NCI-H748 treated with DMSO at 0.1 percent for 48 hours (cell line): Measurements from ENCODE around the gene UNC5B.

Source experiments
- DNase-seq: peaks from one replicate; lab custom pipeline; 2025; lab: John Stamatoyannopoulos, UW

Gene UNC5B

DNA sequence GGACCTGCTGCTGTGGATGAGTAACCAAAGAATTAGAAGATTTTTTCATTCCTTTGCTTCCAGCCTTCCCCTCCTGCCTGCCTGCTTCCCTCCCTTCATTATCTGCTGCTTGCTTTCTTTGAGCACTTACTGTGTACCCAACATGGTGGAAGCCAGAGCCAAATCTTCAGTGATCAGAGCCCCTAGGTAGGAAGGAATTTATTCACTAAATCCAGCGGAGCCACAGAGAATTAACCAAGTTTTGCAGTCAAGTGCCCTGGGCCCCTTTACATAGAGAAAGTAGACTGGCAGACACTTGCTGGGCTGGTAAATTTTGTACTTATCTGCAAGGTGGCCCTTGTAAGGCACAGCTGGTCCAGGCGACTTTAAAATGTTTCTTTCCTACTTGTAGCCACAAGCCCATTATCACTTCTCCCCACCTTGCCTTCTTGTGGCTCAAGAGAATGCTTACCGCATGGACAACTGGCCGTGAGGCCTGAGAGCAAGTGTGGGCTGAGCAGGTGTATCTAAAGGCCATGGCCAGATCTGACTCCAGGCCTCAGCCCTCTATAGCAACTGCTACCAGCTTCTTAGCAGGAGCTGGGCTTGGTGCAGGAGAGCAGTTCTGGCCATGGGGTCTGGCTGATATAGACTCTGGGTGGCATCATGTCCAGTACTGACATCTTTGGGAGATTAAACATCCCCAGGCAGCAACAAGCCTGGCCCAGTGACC, 11.1 kb downstream of the UNC5B start:
- DNase-seq = no peak

DNA sequence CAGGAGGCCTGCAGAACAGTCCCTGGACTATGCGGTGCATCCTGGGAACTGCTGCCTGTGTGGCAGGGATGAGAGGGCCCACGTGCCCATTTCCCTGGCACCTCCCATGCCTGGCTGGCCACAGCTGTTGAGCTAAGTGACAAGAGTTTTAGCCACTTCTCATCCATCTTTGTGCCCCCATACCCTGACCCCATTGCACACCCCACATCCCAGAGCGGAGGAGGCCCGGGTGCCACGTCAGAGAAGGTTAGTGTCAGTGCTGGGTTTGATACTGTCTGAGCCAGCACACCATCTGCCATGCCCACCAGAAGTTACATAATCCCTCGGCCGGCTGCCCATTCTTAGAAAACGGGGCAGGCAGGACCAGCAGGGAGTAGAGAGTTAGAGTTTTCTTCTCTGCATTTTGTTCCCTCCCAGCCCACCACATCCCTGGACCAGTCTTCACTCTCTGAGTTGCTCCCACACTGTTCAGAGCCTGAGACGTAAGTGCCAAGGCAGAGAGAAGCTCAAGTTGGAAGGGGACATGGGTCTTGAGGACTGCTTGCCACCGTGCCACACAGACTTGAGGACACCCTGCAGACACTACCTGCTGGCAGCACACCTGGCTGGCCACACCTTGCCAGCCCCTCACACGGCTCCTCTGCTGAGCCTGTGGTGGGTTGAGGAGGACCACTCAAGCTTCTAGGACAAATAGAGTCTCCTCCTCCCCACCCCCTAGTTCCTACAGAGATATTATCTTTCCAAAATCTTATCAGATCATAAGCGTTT, 13.1 kb downstream of the UNC5B start:
- DNase-seq = no peak

DNA sequence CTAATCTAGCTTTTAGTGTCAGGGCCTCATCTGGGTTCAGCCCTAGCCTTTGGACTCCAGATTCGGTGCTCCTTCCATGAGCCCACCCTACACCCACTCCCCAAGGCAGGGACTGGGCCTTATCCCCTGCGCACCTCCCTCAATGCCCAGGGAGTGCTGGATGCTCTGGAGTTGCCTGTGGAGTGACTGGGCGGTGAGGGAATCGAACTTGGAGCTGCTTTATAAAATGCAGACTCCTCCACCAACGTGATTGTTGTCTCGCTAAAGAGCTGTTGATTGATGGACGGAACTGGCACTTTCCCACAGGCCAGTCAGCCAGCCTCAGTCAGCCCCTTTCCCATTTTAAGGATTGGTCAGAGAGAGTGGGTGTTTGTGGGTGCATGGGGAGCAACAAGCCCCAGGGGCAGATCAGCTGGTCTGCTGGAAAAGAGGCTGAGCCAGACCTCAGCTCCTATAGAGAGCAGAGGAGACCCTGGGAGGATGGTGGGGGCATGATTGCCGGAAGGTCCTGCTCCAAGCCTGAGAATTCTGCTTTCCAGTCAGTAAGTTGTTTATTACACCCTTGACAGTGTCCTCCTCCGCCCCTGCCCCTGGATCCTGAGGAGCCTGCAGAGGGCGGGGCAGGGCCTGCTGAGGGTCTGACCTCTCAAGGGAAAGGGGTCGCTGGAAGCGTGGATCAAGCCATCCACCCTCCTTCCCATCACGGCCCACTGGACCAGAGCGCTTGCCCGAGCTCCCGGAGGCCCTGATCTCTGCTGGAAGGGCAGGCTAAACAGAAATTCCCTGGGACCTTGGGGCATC, 16.7 kb downstream of the UNC5B start:
- no peak for DNase-seq

DNA sequence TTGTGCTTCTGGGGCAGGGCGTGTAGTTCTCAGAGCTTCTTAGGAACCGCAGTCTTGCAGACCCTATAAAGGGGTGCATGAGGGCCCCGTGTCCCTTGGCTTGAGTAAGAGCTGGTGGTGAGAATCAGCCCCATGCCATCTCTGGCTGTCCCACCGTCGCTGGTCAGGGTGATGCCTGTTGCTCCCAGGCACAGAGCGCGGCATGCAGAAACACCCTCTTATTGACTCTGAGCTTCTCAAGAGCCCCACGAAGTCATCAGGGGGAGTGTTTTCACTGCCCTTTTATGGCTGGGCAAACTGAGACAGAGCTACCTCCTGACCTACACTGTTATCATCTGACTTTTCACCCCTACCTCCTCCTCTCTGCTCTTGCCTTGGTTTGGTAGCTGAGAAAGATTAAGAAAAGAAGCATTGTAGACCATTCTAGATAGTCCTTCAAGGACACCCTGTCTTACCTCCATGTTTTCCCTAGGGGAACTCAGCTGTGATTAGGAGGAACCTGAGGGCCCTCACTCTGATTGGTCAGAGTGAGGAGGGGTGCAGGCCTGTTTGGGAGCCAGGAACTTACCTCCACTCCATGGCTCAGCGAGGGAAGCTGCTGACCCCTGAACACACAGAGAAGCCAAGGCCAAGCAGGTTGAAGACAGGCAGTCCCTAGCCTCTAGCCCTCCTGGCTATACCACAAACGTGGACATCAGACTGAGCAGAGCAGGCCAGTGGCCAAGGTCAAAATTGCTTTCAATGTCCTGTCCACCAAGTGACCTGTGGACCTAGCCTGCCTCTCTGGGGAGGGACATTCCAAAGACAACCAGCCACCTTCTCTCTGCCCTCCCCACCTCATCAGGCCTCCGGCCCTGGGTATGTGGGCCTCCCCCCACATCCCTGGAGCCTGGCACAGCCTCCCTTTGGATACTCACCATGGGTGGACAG, 17.6 kb downstream of the UNC5B start:
- DNase-seq = no peak

DNA sequence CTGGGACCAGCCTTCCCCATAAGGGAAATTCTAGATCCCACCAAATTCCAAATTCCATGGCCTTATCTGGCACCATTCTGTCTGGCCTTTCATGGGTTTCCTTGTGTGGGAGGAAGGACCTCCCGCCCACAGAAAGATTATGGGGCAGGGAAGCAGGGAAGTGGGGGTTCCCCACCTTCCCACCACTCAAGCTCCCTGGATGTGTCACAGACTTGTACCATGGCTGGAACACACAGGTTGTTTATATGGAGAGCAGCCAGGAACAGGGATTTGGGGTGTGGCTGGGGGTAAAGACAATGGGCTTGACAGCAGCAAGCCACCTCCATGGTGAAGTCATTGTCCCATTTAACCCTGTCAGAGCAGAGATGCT, 18.3 kb downstream of the UNC5B start:
- DNase-seq = no peak

DNA sequence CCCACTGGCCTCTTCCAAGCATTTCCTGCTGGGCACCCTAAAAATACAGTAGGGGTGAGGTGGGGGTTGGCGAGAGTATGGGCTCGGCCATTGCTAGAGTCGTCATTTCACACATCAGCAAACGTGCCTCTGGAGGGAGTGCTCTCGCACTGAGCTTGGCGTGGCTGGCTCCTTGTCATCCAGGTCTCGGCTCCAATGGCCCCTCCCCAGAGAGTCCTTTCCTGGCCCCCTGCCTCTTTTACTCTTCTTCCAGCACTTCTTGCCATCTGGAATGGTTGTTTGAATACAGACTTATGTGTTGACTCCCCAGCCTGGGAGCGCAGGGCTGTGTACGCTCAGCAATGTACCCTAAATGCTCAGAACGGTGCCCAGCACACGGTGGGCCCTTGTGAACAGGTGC, 18.8 kb downstream of the UNC5B start:
- no peak for DNase-seq

DNA sequence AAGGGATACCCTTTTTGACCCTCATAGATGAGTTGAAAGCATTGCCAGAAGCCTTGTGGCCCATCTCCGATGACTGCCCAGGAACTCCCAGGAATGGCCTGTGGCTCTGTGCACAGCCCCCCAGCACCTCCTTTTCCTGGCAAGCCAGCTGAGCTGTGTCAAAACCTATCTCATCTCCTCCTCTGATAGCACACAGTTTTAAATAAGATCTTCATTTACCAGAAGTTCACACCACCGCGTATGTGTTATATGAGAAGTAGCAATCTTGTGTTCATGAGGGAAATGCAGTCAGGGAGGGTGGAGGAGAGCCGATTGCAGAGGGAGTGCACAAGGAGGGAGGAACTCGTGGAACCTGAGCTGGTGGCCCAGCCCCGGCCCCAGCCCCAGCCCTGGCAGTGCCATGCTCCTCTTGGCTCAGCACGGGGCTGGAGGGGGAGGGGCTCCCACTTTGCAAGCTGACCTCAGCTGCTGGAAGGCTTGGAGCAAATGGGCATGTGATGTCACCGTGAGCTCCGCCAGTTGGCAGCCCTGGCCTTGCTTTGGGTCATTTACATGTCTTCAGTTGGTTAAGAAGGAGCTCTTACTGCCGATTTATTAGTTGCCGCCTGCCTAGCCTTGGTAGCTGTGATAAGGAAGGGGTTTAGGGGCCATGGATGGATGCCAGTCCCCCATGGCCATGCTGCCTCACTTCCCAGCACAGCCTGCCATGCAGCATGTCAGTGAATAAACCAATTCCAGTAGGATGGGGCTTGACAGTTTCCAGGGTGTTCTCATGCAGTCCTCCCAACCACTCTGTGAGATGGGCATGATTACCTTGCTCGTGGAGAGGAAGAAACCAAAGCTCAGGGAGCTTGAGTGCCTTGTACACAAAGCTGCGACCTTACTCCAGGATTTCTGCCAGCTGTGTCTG, 20.0 kb downstream of the UNC5B start:
- no peak for DNase-seq

DNA sequence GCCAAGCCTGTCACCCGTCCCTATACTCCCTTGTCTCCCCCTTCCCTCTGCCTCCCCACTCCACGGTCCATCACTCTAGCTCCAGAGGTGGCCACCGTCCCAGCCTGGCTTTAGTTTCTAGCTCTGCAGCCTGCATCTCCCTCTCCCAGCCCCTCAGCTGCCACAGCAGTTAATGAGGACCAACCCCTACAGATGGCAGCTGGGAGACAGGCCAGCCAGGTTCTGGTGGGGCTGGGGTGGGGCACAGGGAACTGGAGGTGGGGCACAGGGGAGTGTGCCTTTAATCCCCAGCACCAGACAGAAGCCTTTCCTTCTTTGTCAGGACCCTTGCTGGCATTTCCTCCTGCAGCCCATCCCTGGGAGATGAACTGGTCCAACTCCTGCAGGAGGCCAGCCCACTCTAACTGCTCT, 21.1 kb downstream of the UNC5B start:
- no peak for DNase-seq

DNA sequence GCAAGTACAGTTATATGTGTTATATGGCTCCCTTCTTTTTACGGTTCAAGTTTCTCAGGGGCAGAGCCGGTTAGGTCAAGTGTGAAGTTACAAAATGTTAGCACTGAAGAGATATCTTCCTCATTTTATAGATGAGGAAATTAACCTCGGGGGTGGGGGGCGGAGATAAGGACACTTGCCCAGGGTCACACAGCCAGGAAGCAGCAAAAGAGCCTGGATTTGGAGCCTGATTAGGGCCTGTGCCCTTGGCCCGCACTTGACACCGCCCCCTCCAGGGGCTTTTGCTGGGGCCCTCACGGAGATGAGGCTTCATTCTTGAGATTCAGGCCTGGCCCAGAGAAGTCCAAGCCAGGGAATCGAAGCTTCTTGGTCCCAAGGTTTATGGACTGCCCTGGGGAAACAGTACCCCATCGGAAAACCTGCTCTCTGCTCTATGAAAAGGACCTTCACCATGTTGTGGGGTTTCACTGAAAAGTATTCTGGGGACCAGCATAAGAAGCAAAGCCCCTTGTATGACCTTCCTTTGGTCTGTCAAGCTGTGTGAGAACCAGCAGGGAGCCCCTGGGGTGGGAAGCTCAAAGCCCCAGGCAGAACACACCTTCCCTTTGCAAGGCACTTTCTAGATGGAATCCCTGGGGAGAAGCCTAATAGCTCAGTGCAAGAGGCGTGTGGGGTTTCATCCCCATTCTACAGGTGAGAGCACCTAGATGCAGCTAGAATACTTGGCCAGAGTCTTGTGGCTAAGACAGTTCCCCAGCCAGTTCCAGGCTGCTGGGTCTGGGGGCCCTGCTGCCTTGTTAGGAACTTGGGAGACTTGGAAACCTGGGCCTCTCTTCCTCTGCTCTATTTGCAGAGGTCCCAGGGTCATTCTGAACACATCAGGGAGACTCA, 21.9 kb downstream of the UNC5B start:
- DNase-seq = no peak

DNA sequence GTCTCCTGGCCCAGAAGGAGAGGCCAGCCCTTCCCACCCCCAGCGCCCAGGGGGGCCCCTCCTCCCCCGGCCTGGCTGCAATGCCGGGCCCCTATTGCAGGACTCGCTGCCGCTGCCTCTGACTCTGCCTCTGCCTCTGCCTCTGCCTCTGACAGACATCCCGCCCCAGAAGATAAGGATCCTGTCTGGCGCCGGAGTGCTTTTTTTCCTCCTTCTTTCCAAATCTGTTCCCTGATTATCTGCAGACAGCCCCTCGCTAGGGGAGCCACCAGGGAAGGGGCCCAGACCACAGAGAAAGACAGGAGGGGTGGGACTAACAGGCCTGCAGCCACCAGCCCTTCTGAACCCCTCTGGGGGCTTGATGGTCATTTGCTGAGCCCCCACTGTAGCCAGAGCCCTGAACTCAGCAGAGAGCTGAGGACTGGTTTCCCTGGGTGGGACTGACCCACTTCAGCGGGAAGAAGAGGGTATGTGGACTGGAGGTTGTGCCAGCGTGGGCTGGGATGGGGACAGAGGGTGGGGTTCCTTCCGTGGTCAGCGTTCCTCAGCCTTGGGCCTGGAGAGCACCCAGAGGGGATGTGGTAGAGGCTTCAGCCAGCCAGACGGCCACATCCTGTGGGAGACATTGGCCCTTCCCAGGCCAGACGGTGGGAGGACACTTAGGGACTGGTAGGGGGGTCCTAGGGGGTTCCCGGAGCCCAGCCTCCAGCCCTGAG, 22.8 kb downstream of the UNC5B start:
- DNase-seq = no peak

DNA sequence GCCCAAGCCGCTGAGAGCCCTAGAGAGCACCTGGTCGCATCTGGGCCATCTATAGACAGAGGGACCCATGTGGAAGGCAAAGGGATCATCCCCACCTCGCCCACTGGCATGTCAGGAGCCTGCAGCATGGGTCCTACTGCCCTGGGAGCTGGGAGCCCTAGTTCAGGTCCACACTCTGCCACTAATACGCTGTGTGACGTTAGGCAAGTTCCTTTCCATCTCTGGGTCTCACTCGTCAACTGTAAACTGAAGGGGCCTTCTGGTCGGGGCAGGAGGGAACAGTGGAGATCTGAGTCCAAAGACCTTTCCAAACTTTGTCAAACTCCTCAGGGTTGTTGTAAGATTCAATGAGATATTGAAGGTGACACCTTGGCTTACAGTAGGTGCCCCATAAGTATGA, 23.4 kb downstream of the UNC5B start:
- no peak for DNase-seq

DNA sequence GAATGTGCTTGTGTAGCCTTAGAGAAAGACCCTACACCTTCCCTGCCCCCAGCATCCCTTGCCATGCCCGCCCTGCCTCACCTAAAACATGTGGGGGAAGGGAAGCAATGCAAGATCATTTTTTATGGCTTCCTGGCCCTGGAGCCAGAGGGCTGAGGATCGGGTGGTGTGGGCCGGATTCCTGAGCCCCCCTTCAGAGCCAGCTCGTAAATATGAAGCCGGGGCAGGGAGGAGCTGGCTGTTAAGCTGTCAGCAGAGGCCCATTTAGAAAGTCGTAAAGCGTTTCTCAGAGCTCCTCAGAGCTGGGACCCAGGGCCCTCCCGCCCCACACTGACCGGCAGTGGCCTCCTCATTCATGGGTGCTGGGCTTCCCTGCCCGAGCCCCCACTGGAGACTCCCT, 23.9 kb downstream of the UNC5B start:
- no peak for DNase-seq

DNA sequence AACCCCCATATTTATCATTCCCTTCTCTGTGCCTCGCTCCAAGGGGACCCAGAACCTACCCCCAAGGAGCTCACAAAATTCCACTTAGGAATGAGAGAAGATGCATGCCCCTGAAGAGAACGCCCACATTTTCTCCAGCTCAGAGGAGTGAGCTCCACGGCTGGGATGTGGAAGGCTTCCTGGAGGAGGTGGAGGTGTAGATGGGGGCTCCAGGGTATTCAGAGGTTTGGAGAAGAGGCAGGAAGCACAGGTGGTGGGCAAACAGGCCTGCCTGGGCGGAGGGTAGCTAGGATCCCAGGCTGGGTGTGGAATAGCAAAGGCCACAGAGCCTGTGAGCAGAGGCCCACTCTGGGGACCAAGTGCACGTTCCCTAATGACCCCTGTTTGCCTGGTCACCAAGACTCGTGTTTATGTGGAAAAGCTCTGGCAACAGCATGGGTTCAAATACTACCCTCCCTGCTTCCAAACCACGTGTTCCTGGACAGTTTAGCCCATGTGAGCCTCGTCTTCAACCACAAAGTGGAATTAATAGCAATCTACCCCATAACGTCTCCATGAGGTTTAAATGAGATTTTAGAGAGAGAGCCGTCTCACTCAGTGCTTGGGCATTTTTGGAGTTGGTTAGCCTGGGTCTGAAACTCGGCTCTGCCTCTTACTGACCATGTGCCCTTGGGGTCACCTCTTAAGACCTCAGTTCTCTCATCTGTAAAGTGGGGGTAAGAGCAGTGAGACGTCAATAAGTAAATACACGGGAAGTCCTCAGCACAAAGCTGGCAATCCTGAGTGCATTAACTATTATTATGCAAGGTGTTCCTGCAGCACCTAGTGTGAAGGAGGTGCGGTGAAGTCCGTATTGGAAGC, 24.7 kb downstream of the UNC5B start:
- DNase-seq = no peak

DNA sequence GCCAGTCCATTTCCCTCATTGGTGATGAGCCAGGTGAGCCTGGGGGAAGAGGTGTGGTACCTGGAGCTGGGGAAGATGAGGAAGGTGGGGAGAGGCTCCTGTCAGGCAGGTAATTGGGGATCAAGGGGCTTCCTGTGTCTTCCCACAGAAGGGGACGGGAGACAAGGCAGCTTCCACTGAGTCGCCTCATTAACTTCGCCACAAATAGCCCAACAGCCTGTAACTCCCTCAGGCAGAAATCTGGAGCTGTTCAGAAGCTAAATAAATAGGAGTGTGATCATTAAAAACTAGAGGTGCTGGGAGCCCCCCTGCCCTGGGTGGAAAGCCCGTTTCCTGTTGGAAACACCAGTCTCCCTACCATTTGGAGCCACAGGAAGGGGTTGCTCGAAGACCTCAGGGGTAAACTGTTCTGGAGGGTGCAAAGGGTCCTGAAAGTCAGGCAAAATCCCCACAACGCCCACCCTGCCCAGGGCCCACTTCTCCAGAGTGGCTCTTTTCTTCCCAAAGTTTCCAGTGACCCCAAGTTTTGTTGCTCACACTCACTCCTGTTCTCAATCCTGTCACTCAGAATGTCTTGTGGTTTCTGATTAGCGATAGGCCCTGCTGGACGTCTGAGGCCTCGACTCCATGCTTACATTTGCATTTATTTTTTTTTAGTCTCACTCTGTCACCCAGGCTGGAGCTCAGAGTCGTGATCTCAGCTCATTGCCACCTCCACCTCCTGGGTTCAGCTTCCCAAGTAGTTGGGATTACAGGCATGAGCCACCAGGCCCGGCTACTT, 25.7 kb downstream of the UNC5B start:
- no peak for DNase-seq

DNA sequence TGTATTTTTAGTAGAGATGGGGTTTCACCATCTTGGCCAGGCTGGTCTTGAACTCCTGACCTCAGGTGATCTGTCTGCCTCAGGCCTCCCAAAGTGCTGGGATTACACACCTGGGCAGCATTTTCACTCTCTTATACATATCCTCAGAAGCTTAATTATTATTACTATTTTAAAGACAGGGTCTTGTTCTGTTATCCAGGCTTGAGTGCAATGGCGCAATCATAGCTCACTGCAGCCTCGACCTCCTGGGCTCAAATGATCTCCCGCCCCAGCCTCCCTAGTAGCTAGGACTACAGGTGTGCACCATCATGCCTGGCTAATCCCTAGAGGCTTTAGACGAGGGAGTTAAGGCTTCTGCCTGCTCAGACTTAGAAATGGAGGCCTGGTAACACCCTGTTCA, 26.3 kb downstream of the UNC5B start:
- DNase-seq = no peak

DNA sequence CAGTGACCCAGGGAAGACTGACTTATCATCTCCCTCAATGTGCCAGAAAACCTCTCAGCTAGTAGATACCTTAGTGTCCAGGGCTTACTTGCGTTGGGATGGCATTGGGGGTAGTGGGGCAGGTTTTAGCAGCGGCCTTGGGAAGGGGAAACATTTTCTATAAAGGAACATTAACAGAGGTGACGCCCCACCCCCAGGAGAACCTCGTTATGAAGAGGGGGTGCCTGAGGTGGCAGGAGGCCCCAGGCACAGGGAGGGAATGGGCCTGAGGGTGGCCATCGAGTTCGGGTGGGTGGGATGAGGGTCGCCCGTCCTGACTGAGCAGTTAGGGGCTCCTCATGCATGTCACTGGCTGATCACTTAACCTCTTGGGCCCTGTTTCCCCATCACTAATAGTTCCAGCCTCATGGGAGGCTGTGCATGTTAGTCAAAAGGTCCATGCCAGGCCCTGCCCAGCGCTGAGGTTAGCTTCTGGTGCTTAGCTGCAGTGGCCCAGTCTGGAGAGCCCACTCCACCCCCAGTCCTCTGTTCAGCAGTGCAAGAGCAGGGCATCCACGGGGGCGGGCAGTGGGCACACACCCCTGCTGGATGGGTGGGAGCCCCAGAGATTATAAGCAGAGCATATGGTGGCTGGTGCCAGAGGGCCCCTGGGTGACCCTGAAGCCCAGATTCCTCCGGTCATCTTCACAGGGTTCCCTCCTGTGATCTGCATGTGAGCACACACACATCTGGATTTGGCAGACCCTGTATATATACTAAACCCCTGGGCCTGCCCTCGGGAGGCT, 27.0 kb downstream of the UNC5B start:
- DNase-seq = no peak
